DOHH2 (cell line): Measurements from ENCODE around the gene WWOX.

Experiments
- CTCF ChIP-seq: fragments of 200-600 bp; sonication (generic); IDR thresholded peaks from one replicate; pipeline ENCODE4 v1.5.1; 2014; ENCODE audit warnings: antibody characterized with exemption, mild to moderate bottlenecking, low read depth, low read length; ENCODE audit not compliant: poor library complexity, severe bottlenecking
- EZH2phosphoT487 ChIP-seq: fragments of 200-600 bp; sonication (generic); IDR thresholded peaks from 2 replicates; pipeline ENCODE4 v1.6.1; 2017; ENCODE audit warnings: borderline replicate concordance, mild to moderate bottlenecking, antibody characterized with exemption, low read length, moderate library complexity, mixed read lengths

DNA sequence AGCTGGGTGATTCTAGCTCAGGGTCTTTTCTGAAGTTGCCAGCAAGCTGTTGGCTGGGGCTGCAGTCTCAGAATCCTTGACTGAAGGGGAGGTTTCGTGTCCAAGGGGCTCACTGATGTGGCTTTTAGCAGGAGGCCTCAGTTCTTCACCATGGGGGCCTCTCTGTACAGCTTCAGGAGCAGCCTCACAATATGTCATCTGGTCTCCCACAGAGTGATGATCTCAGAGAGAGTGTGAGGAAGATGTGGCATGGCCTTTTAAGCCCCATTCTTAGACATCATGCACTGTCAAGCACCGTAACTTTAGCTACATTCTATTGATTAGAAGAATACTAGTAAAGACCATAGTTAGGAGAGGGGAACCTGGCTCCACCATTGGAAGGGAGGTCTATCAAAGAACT lies 732.6 kb downstream of the WWOX start:
- no peak for TF ChIP-seq CTCF
- TF ChIP-seq EZH2phosphoT487 = no peak
